Stimulated activated CD4-positive, alpha-beta T cell treated with anti-CD3 and anti-CD28 coated beads, Interleukin-15, amount 100 ng/mL, for 1 hour (primary cell): ENCODE measurements around the gene SYCE3.
A peak's percentile ranks its signal among the peaks of the same experiment; 100 is the strongest.

Experiments
- DNase-seq, 2 donors: peaks; one replicate each; pipeline ENCODE4 v3.0.0-alpha.2; 2020; ENCODE audit warnings: low read depth in 1 of 2, low spot score in 1 of 2

The SYCE3 gene

GRCh38 chr22:50532824-50533796 is 29.6 kb downstream of the SYCE3 start:
- DNase-seq, result no peak

DNA sequence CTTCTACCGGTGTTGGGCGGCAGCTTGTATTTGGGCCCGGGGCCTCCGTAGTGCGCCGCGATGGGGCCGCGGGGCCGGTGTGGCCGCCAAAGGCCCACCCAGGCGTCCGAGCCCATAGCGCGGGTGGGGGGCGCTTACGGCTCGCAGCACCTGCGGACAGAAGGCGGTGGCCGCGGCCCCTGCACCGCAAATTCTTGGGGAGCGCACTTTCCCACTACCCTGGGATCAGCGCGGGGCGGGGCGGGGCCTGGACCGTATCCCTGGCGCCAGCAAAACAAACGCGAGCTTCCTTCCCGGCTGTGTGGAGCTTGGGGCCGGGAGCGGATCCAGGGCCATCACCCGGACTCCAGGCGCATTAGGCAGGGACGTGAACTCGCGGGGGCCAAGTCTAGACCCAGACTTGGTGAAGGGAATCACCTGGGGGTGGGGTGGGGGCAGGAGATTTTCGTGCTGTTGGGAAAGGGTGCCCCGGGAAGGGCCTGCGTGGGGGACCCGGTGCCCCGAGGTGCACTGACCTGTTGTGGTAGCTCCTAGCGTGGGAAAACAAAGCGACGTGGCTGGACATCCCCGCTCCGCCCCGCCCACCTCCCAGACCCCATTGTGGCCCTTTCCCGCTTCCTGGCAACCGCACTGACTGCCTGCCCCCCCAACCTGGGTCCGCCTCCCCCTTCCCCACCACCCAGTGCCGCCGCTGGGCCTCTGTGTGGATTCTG is 30.6 kb downstream of the SYCE3 start:
- DNase-seq, result no peak

DNA sequence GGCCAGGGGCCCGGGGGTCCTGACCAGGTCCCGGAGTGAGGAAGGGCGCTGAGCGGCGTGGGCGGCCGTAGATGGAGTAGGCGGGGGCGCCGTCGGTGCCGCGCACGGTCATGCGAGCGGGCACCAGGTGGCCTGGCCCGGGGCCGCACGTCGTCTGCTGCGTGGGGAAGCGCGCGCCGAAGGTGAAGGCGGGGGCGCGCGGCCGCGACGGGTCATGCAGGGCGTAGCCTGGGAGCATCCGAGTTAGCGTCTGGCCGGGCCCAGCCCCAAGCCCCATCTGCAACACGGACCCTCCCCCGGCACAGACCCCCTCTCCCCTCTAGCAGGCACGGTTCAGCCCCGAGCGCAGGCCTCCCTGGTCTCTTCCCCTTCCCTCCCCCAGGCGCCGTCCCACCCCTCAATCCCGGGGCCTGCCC is 31.2 kb downstream of the SYCE3 start:
- DNase-seq, result peak; percentile 50 to 61

DNA sequence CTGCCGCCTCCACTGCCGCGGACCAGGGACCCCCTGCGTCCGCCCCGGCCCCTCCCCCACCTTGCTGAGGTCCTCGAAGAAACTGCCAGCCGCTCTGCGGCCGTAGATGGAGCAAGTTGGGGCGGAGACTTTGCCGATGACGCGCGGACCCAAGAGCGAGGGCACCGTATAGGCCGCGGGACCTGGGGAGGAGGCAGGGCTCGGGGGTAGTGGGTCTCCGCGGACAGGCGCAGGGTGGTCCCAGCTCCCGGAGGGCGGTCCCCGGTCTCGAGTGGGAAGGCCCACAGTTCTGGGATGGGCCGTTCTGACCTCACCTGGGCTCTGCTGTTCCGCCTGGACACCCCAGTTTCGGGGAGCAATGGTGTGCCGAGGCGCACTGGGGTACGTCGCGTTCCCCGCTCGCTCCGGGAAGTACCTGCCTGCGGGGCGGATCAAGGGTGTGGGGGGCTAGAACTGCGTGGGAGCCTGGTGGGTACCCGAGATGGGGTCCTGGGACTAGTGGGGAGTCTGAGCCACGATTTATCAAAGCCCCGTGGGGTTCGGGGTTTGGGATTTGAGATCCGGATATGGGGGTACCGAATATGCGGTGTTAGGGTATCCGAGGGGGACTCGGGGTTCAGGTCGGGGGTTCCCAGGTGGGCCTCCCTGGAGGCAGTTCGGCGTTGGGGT is 31.7 kb downstream of the SYCE3 start:
- peak; percentile 65 to 67 for DNase-seq

GRCh38 chr22:50530580-50530876 is 32.2 kb downstream of the SYCE3 start:
- no peak for DNase-seq

DNA sequence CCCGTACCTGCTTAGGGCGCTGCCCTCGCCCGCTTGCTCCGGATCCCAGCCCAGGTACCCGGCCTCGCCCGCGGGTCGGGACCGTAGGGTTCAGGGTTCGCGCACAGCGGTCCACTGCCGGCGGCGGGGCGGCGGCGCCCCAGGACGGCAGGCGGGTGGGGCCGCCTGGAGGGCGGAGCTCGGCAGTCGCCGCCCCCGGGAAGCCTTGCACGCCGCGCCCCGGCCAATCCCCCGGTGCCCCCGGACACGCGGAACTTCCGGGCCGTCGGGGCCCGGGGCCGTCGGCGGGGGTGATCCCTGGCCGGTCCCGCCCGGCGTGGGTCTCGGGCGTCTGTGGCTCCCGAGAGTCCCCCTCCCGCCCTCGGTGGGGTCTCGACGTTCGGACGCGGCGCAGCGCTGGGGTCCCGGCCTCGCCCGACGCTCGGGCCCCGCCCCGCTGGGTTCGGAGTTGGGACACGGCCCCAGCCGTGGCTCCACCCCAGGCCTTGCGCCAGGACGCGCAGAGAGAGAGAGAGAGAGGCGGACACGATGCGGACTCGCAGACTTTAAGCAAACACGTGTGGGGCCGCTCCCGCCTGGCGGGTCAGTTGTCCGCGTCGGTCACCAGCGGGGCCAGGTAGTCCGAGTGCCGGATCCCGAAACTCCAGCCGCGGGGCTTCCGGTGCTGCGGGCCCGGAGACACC is 32.7 kb downstream of the SYCE3 start, which contains the start of gene TYMP:
TSS of gene TYMP (minus strand) at position 116 of the 683 bp plus-strand sequence. CDS start 303 bp downstream, outside the sequence.
- DNase-seq, result peak; percentile 54 to 64

GRCh38 chr22:50529416-50529896 is 33.3 kb downstream of the SYCE3 start:
- DNase-seq, result no peak

DNA sequence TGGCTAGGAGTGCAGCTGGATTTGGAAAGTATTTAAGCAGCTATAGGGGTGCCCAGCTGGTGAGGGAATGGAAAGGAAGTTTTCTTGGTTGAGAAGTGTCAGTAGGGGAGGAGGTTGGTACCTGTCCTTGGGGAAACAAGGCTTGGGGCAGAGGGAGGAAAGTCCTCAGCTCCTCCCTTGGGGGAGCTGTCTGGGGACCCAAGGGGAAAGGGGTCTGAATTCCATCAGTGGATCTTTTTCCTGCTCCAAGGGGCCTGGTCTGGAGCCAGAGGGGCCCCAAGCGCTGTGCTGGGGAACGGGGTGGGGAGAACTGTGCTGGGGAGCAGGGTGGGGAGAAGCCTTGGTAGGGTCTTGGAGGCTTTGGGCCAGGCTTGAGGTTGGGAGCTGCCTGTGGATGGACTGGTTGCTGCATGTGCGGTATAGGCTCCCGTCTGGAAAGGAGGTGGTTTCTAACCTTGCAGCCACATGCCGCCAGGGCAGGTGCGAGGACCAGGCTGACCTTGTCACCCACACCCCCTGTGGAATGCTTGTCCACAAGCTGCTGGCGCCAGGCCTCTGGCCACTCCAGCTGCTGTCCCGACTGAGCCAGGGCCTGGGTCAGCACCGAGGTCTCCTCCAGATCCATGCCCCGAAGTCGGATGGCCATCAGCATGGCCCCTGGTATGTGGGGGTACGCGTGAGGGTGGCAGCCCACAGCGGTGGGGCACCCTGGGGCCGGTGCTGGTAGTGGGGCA is 33.9 kb downstream of the SYCE3 start:
- DNase-seq, result no peak

GRCh38 chr22:50527921-50528681 is 34.6 kb downstream of the SYCE3 start:
- DNase-seq, result no peak

DNA sequence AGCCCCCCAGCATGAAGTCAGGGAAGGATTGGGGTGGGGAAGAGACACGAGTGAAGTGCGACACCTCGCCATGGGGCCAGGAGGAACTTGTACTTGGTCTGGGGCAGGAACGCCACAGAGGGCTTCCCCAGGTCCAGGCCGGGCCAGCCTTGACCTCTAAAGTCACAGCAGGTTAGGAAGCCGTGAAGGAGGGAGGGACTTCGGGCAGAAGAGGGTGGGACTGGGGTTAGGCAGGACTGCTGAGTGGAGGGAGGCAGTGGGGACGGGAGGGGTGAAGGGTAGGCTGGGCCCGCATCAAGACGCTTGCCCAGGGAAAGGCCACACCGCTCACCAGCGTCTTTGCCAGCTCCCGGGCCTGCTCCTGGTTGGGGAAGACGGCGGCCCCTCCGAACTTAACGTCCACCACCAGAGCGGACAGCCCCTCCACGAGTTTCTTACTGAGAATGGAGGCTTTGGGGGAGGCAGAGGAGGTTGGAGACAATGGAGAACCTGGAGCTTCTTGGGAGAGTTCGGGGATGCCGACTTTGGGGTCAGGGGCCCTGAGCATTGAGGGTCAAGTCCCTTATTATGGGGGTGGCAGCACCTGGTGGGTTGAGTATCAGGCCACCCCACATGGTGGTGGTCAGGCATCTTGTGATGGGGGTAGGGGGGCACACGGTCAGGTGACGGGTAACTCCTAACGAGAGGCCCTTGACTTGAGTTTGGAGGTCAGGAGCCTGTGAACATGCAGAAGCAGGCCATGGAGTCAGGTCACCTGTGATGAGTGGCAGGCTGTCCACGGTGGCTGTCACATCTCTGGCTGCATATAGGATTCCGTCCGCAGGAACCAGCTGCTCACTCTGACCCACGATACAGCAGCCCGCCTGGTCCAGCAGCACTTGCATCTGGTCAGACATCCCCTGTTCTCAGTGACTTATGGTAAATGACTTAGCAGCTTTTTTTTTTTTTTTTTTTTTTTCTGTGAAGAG is 35.6 kb downstream of the SYCE3 start:
- DNase-seq, result no peak

- peak; percentile 65 to 78 for DNase-seq
These were observed 36.4 kb downstream of the SYCE3 start for GRCh38 chr22:50526108-50526833.

GRCh38 chr22:50525858-50526107 is 36.9 kb downstream of the SYCE3 start:
- DNase-seq, result no peak

GRCh38 chr22:50525104-50525857 is 37.4 kb downstream of the SYCE3 start, which contains the start of gene SCO2:
Gene SCO2, minus strand, starts transcription at chr22:50525598. Its CDS starts 1,187 bp downstream, at chr22:50524411.
- DNase-seq, result peak; percentile 97 to 98

DNA sequence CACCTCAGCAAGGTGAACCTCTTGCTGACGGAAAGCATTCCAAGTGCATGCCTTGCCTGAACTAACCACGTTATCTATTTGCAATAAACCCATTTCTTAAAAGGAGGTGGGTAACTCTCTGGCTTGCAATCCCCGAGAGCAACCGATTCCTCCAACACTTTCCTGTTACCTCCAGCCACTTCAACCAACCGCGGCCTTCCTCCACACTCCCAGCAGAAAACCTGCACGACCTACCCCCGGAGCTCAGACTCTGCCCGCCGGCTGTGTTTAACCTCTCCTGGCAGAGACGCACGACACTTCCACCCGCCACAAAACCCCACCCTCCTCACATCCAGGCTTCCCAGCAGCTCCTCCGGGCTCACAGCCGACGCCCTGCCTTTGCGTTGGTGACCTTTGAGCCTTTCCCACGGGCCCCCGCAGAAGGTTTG is 38.0 kb downstream of the SYCE3 start:
- no peak for DNase-seq

DNA sequence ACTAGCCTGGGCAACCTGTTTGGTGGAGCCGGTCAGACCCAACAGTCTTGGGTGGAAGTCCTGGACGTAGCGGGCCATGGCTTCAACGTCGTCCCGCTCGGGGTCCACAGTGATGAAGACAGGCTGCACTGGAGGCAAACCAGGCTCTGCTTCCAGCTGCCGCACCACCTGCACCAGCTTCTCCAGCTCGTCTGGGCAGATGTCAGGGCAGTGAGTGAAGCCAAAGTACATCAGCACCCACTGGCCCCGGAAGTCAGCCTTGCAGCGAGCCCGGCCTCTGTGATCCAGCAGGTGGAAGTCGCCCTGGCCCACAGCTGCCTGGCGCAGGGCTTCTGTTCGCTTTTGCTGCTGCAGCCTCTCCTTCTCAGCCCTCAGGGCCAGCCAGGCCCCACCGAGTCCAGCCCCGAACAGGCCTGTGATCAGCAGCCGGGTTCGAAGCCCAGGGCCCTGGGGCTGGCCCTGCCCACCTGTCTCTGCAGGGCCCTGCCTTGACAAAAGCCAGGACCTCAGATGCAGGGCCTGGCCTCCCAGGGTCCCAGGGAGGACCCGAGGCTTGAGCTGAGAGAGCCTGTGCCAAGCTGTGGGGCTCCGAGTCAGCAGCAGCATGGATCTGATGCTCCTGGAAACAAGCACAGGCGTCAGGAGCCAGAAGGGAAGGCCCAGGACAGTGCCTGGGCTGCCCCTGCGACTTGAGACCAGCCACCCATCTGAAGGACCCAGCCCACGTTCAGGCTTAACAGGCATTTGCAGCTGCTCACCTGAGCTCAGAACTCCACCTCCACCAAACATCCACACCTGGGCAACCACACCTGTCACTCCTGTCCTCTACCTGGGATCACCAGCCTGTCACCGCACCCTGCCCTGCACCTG is 38.7 kb downstream of the SYCE3 start:
- no peak for DNase-seq

- no peak for DNase-seq
These were observed 39.3 kb downstream of the SYCE3 start for GRCh38 chr22:50523458-50523805.
